ENCODE measurements around the gene BMP8B.
A peak's percentile ranks its signal among the peaks of the same experiment; 100 is the strongest.
"Not testable (repeated sequence)": the region's sequence is repeated elsewhere in the genome, so short reads cannot be mapped to it uniquely, and the experiment has no call there.

The BMP8B gene

GRCh38 chr1:39798859-39799769, 10.4 kb upstream of the BMP8B start:
- TF ChIP-seq CTCF (IDR thresholded peaks at IDR 0.05; ENCODE audit: extremely low read depth, insufficient read depth, missing control alignments) = peak; percentile 58
- peak; percentile 88 for DNase-seq (ENCODE audit: low spot score)
- in situ Hi-C loops (cut with MboI; ENCODE audit: low pct_unique_long_range_greater_than_20kb, low sequenced_read_pairs, unreplicated experiment) = not testable (repeated sequence)

- TF ChIP-seq CTCF (IDR thresholded peaks at IDR 0.05; ENCODE audit: extremely low read depth, insufficient read depth, missing control alignments) = no peak
- in situ Hi-C loops (cut with MboI; ENCODE audit: low pct_unique_long_range_greater_than_20kb, low sequenced_read_pairs, unreplicated experiment) = no loop called here
- DNase-seq (ENCODE audit: low spot score) = no peak
Measured at GRCh38 chr1:39795651-39796050, 7.0 kb upstream of the BMP8B start.

GRCh38 chr1:39791838-39792237, 3.2 kb upstream of the BMP8B start:
- in situ Hi-C loops (cut with MboI; ENCODE audit: low pct_unique_long_range_greater_than_20kb, low sequenced_read_pairs, unreplicated experiment) = no loop called here
- TF ChIP-seq CTCF (IDR thresholded peaks at IDR 0.05; ENCODE audit: extremely low read depth, insufficient read depth, missing control alignments) = no peak
- no peak for DNase-seq (ENCODE audit: low spot score)

GRCh38 chr1:39789571-39790110, 976 bp upstream of the BMP8B start:
- DNase-seq (ENCODE audit: low spot score) = no peak
- in situ Hi-C loops (cut with MboI; ENCODE audit: low pct_unique_long_range_greater_than_20kb, low sequenced_read_pairs, unreplicated experiment) = no loop called here
- TF ChIP-seq CTCF (IDR thresholded peaks at IDR 0.05; ENCODE audit: extremely low read depth, insufficient read depth, missing control alignments) = no peak

GRCh38 chr1:39788426-39788757, 273 bp downstream of the BMP8B start:
- no peak for TF ChIP-seq CTCF (IDR thresholded peaks at IDR 0.05; ENCODE audit: extremely low read depth, insufficient read depth, missing control alignments)
- peak; percentile 59 for DNase-seq (ENCODE audit: low spot score)
- in situ Hi-C loops (cut with MboI; ENCODE audit: low pct_unique_long_range_greater_than_20kb, low sequenced_read_pairs, unreplicated experiment) = no loop called here

GRCh38 chr1:39787964-39788363, 701 bp downstream of the BMP8B start:
- DNase-seq (ENCODE audit: low spot score); in situ Hi-C loops (cut with MboI; ENCODE audit: low pct_unique_long_range_greater_than_20kb, low sequenced_read_pairs, unreplicated experiment): not testable (repeated sequence)

- no peak for TF ChIP-seq CTCF (IDR thresholded peaks at IDR 0.05; ENCODE audit: extremely low read depth, insufficient read depth, missing control alignments)
- DNase-seq (ENCODE audit: low spot score) = no peak
- in situ Hi-C loops (cut with MboI; ENCODE audit: low pct_unique_long_range_greater_than_20kb, low sequenced_read_pairs, unreplicated experiment) = no loop called here
Measured at GRCh38 chr1:39787468-39787867, 1.2 kb downstream of the BMP8B start.

- in situ Hi-C loops (cut with MboI; ENCODE audit: low pct_unique_long_range_greater_than_20kb, low sequenced_read_pairs, unreplicated experiment); DNase-seq (ENCODE audit: low spot score): not testable (repeated sequence)
Measured at GRCh38 chr1:39787108-39787375, 1.6 kb downstream of the BMP8B start.

- in situ Hi-C loops (cut with MboI; ENCODE audit: low pct_unique_long_range_greater_than_20kb, low sequenced_read_pairs, unreplicated experiment) = not testable (repeated sequence)
Measured at GRCh38 chr1:39786303-39787107, 2.2 kb downstream of the BMP8B start.

GRCh38 chr1:39782685-39783084, 6.0 kb downstream of the BMP8B start:
- in situ Hi-C loops (cut with MboI; ENCODE audit: low pct_unique_long_range_greater_than_20kb, low sequenced_read_pairs, unreplicated experiment); DNase-seq (ENCODE audit: low spot score): not testable (repeated sequence)

More at GRCh38 chr1:39786303-39787107, 2.2 kb downstream of the BMP8B start:
- DNase-seq (ENCODE audit: low spot score) = not testable (repeated sequence)

Data from GM13977 (cell line).